HL-60 (cell line): ENCODE measurements around the gene MERTK.

Experiments used
- GABPA ChIP-seq: IDR thresholded peaks from 2 replicates; pipeline ENCODE4 v1.6.1; 2012; ENCODE audit warnings: low read depth
- POLR2AphosphoS5 ChIP-seq: IDR thresholded peaks from 2 replicates; pipeline ENCODE4 v1.6.1; 2012; ENCODE audit warnings: low read depth
- SPI1 ChIP-seq: IDR thresholded peaks from 2 replicates; pipeline ENCODE4 v1.6.1; 2012; ENCODE audit warnings: low read depth, mild to moderate bottlenecking, borderline replicate concordance
- TF ChIP-seq, protein P1 (sequence below): IDR thresholded peaks from one replicate; pipeline ENCODE4 v1.5.1; 2011; ENCODE audit warnings: low read length, control low read depth, inconsistent platforms; ENCODE audit not compliant: insufficient read depth
- TF ChIP-seq, protein P2 (sequence below): IDR thresholded peaks from 2 replicates; pipeline ENCODE4 v1.6.1; 2012; ENCODE audit warnings: low read depth; ENCODE audit not compliant: insufficient replicate concordance

DNA sequence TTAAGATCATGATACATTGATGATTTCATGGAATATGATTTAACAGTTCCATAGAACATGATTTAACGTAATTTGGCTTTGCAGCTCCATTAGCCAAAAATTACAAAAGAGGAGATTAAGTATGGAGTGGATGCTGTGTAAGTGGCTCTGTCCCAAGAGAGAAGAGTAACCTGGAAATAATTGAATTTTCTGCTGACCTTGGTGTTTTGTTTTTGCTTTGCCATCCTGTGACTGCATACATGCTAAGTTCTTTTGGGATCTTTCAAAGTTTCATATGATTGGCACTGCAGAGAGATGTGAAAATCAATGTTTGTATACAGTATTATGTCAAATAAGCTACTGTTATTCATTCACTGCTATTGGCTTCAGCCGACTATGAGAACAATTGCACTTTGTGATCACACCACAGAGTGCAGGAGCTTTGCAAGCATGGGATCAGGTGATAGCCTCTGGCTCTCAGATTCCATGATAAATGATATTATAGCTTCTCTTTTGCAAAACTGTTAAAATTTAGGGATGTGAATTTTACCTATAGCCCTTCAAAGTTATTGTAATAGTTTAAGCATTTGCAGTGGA lies 110.6 kb downstream of the MERTK start:
- TF ChIP-seq, protein P1, sequence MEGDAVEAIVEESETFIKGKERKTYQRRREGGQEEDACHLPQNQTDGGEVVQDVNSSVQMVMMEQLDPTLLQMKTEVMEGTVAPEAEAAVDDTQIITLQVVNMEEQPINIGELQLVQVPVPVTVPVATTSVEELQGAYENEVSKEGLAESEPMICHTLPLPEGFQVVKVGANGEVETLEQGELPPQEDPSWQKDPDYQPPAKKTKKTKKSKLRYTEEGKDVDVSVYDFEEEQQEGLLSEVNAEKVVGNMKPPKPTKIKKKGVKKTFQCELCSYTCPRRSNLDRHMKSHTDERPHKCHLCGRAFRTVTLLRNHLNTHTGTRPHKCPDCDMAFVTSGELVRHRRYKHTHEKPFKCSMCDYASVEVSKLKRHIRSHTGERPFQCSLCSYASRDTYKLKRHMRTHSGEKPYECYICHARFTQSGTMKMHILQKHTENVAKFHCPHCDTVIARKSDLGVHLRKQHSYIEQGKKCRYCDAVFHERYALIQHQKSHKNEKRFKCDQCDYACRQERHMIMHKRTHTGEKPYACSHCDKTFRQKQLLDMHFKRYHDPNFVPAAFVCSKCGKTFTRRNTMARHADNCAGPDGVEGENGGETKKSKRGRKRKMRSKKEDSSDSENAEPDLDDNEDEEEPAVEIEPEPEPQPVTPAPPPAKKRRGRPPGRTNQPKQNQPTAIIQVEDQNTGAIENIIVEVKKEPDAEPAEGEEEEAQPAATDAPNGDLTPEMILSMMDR, result no peak
- TF ChIP-seq POLR2AphosphoS5, result no peak
- TF ChIP-seq GABPA, result no peak
- TF ChIP-seq, protein P2, sequence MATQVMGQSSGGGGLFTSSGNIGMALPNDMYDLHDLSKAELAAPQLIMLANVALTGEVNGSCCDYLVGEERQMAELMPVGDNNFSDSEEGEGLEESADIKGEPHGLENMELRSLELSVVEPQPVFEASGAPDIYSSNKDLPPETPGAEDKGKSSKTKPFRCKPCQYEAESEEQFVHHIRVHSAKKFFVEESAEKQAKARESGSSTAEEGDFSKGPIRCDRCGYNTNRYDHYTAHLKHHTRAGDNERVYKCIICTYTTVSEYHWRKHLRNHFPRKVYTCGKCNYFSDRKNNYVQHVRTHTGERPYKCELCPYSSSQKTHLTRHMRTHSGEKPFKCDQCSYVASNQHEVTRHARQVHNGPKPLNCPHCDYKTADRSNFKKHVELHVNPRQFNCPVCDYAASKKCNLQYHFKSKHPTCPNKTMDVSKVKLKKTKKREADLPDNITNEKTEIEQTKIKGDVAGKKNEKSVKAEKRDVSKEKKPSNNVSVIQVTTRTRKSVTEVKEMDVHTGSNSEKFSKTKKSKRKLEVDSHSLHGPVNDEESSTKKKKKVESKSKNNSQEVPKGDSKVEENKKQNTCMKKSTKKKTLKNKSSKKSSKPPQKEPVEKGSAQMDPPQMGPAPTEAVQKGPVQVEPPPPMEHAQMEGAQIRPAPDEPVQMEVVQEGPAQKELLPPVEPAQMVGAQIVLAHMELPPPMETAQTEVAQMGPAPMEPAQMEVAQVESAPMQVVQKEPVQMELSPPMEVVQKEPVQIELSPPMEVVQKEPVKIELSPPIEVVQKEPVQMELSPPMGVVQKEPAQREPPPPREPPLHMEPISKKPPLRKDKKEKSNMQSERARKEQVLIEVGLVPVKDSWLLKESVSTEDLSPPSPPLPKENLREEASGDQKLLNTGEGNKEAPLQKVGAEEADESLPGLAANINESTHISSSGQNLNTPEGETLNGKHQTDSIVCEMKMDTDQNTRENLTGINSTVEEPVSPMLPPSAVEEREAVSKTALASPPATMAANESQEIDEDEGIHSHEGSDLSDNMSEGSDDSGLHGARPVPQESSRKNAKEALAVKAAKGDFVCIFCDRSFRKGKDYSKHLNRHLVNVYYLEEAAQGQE, result no peak
- TF ChIP-seq SPI1, result no peak
